Measurements from ENCODE around the gene RENBP. TPM values are rescaled to one million over a fixed set of nuclear protein-coding genes. Genes with fewer than 3 reads are reported as not detected.

RENBP gene
- 7.1 and 8.4 TPM in 2 replicates for total RNA-seq (2021)
- long read RNA-seq, partial matches to known transcripts: 5 of 6 reads
- long read RNA-seq, other reads (novel, unspliced or antisense): 1 of 6 reads

DNA sequence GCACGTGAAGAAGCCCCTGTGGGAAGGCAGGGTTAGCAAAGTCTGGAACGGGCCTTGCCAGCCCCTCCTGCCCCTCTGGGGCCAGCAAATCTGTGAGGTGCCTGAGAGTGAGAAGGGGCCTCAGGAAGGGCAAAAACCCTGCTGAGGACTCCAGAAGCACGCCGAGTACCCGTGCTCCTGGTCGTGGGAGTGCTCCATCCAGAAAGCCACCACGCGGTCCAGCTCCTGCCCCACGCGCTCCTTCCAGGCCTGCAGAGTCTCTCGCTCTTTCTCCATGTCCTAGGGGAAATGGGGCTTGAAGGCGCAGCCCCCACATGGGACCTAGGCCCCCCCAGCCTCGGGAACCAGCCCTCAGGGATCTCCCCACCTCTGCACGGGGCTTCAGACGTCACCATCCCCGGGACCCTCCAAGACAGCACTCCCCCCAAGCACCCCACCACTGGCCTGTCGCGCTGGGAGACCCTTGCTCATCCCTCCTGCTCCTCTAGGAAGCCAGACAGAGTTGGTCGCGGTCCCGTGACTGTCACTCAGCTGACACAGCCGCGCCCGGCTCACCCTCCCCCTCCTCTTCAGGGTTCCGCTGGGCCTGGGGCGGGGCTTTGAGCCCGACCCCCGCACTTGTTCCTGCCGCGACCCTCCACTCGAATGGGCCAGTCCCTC is at the start of gene RENBP:
Gene RENBP, minus strand, starts transcription at position 504 of the 660 bp plus-strand sequence. Its CDS starts 33 bp downstream, at position 471.
- Mint-ChIP-seq H3K27ac (peak within 1 kb of the TSS in 1 of 3 experiments; percentile 35; a peak in 1 of 7 replicates), H3K36me3 (ENCODE audit: insufficient read depth in 1 of 3, low read depth in 3 of 3) (peaks cover 9 to 28% (median 18%) of the 10 kb centered on the region in 3 experiments), H3K4me1 (peaks cover 15 to 39% of the 10 kb centered on the region in 2 experiments), H3K9me3 (peaks cover 19 to 28% of the 10 kb centered on the region in 2 experiments), H3K4me3 (peak within 1 kb of the TSS; percentile 47 to 71; a peak in 3 of 5 replicates), H3K27me3 (ENCODE audit: low read depth) (no peaks in the 10 kb centered on the region)
- Histone ChIP-seq H4K5ac (ENCODE audit: insufficient read length, low read depth, low read length) (no peak within 1 kb of the TSS), H2BK120ac (ENCODE audit: low read depth, low read length, poor library complexity, severe bottlenecking) (no peak within 1 kb of the TSS), H3K4me1 (ENCODE audit: insufficient read depth, low read length) (no peaks in the 10 kb centered on the region), H4K8ac (replicated peaks; ENCODE audit: insufficient read length, low read depth, low read length) (no peak within 1 kb of the TSS), H3K27me3 (ENCODE audit: insufficient read depth, low read length) (no peaks in the 10 kb centered on the region), H2BK15ac (ENCODE audit: low read depth, low read length) (no peak within 1 kb of the TSS), H3K4ac (ENCODE audit: low read depth, low read length) (no peak within 1 kb of the TSS), H2BK20ac (ENCODE audit: low read depth, low read length, poor library complexity, severe bottlenecking) (no peak within 1 kb of the TSS), H3K4me2 (ENCODE audit: insufficient read depth, insufficient read length, low read length) (no peak within 1 kb of the TSS), H2BK5ac (ENCODE audit: insufficient read length, low read length) (no peak within 1 kb of the TSS), H3K18ac (ENCODE audit: insufficient read length, low read depth, low read length) (no peak within 1 kb of the TSS), H3K56ac (ENCODE audit: insufficient read length, low read depth, low read length) (no peak within 1 kb of the TSS), H3K9ac (ENCODE audit: extremely low read depth, insufficient read length, low read length) (no peak within 1 kb of the TSS), H4K91ac (ENCODE audit: insufficient read length, low read depth, low read length) (no peak within 1 kb of the TSS), H3K23me2 (ENCODE audit: insufficient read length, low read depth, low read length, poor library complexity, severe bottlenecking) (no peaks in the 10 kb centered on the region), H2AFZ (ENCODE audit: low read length) (no peak within 1 kb of the TSS), H4K20me1 (ENCODE audit: control insufficient read depth, insufficient read depth, insufficient read length) (no peaks in the 10 kb centered on the region), H3T11ph (ENCODE audit: low read length) (no peak within 1 kb of the TSS), H2BK12ac (ENCODE audit: insufficient read length, low read depth, low read length) (no peak within 1 kb of the TSS), H3K79me1 (ENCODE audit: insufficient read depth, low read depth, low read length, poor library complexity, severe bottlenecking) (no peaks in the 10 kb centered on the region), H3K23ac (ENCODE audit: insufficient read length, low read depth, low read length) (no peak within 1 kb of the TSS), H3K9me3 (ENCODE audit: control insufficient read depth, low read depth, low read length) (no peaks in the 10 kb centered on the region), H3K14ac (ENCODE audit: insufficient read depth, low read length) (0 out of 2 replicates have a peak within 1 kb of the TSS, but pooled peaks have one; percentile 5), H3K27ac (ENCODE audit: insufficient read length, low read depth, low read length) (no peak within 1 kb of the TSS), H2AK5ac (ENCODE audit: insufficient read length, low read length) (no peak within 1 kb of the TSS), H3K79me2 (ENCODE audit: insufficient read depth, low read length) (no peaks in the 10 kb centered on the region)
- peak; percentile 67 for DNase-seq
- no CpG with 5 or more reads among the region's 31 CpGs for WGBS (ENCODE audit: extremely low coverage, insufficient read length, low lambda C conversion rate)
- TF ChIP-seq, protein P1, sequence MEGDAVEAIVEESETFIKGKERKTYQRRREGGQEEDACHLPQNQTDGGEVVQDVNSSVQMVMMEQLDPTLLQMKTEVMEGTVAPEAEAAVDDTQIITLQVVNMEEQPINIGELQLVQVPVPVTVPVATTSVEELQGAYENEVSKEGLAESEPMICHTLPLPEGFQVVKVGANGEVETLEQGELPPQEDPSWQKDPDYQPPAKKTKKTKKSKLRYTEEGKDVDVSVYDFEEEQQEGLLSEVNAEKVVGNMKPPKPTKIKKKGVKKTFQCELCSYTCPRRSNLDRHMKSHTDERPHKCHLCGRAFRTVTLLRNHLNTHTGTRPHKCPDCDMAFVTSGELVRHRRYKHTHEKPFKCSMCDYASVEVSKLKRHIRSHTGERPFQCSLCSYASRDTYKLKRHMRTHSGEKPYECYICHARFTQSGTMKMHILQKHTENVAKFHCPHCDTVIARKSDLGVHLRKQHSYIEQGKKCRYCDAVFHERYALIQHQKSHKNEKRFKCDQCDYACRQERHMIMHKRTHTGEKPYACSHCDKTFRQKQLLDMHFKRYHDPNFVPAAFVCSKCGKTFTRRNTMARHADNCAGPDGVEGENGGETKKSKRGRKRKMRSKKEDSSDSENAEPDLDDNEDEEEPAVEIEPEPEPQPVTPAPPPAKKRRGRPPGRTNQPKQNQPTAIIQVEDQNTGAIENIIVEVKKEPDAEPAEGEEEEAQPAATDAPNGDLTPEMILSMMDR (conservative IDR thresholded peaks at IDR 0.05): no peak
